Kidney epithelial cell (primary cell): ENCODE measurements around the gene MMP20. TPM values are rescaled to one million over a fixed set of nuclear protein-coding genes. Genes with fewer than 3 reads are reported as not detected.

Experiments used
- total RNA-seq: library from RNA; depleted of rRNA; stranded (reverse); fragments of >200 nt; gene quantifications from 2 replicates; pipeline ENCODE4 v1.2.3, GENCODE V29; 2015

The MMP20 gene
- total RNA-seq, 1 donor from 2014 or later: not detected

Other genes with a start within 250 kb of the MMP20 start
- 166 and 168 TPM in 2 replicates for gene TMEM123, start 172.6 kb downstream of the MMP20 start, total RNA-seq
- gene MMP7, start 94.6 kb downstream of the MMP20 start, total RNA-seq: 312 and 333 TPM in 2 replicates
- gene MMP27, start 80.4 kb upstream of the MMP20 start, total RNA-seq: not detected in 2 replicates
- gene MMP8, start 99.6 kb upstream of the MMP20 start, total RNA-seq: not detected in 2 replicates
- gene MMP10, start 155.3 kb upstream of the MMP20 start, total RNA-seq: 4.8 and 8.7 TPM in 2 replicates
- gene MMP1, start 172.8 kb upstream of the MMP20 start, total RNA-seq: 3.7 and 6.0 TPM in 2 replicates
- not detected in 2 replicates for gene MMP3, start 218.3 kb upstream of the MMP20 start, total RNA-seq
- gene MMP12, start 249.7 kb upstream of the MMP20 start, total RNA-seq: 0.07 TPM in 1 of 2 replicates, not detected in the other